GM23338 (cell line): Measurements from ENCODE around the gene HSF4. TPM values are rescaled to one million over a fixed set of nuclear protein-coding genes. Genes with fewer than 3 reads are reported as not detected.

Experiments used
- ATAC-seq: fragments of 200-7000 bp; cut with Tn5 transposase; 3 replicates; pipeline ENCODE4 v1.9.1; 2020
- DNase-seq: peaks from one replicate; pipeline ENCODE4 v3.0.0-alpha.2; 2015; ENCODE audit warnings: low spot score
- H2AFZ ChIP-seq: fragments of 200-600 bp; sonication (generic); 2 replicates; pipeline ENCODE4 v1.8.0; 2016; ENCODE audit warnings: antibody characterized with exemption, mild to moderate bottlenecking, moderate library complexity
- H3F3A ChIP-seq: fragments of 200-600 bp; sonication (generic); replicated peaks from 2 replicates; pipeline ENCODE4 v1.8.0; 2017; ENCODE audit warnings: antibody characterized with exemption, mixed run types, low read depth
- H3K27ac ChIP-seq: fragments of 200-600 bp; sonication (generic); 2 replicates; pipeline ENCODE4 v1.6.1; 2016; ENCODE audit warnings: low read depth
- H3K27me3 ChIP-seq: fragments of 200-600 bp; sonication (generic); 2 replicates; pipeline ENCODE4 v1.8.0; 2016; ENCODE audit warnings: mild to moderate bottlenecking, mixed run types, moderate library complexity; ENCODE audit not compliant: insufficient read depth
- H3K36me3 ChIP-seq: fragments of 200-600 bp; sonication (generic); 2 replicates; pipeline ENCODE4 v1.8.0; 2016; ENCODE audit warnings: mild to moderate bottlenecking; ENCODE audit not compliant: insufficient read depth
- H3K4me1 ChIP-seq: fragments of 200-600 bp; sonication (generic); 2 replicates; pipeline ENCODE4 v1.8.0; 2016; ENCODE audit warnings: mild to moderate bottlenecking, moderate library complexity; ENCODE audit not compliant: insufficient read depth
- H3K4me2 ChIP-seq: fragments of 200-600 bp; sonication (generic); 2 replicates; pipeline ENCODE4 v1.7.1; 2017; ENCODE audit warnings: mixed run types
- H3K4me3 ChIP-seq: fragments of 200-600 bp; sonication (generic); 2 replicates; pipeline ENCODE4 v1.6.1; 2016; ENCODE audit warnings: mixed run types
- H3K79me2 ChIP-seq: fragments of 200-600 bp; sonication (generic); replicated peaks from 2 replicates; pipeline ENCODE4 v1.8.0; 2017; ENCODE audit warnings: mild to moderate bottlenecking; ENCODE audit not compliant: insufficient read depth
- H3K9me2 ChIP-seq: fragments of 200-600 bp; sonication (generic); 2 replicates; pipeline ENCODE4 v1.8.0; 2017; ENCODE audit not compliant: insufficient read depth
- H4K20me1 ChIP-seq: fragments of 200-600 bp; sonication (generic); replicated peaks from 2 replicates; pipeline ENCODE4 v1.8.0; 2017; ENCODE audit warnings: mild to moderate bottlenecking; ENCODE audit not compliant: insufficient read depth
- H3K27ac Mint-ChIP-seq: 2 replicates; pipeline ENCODE4 v1.8.0; 2020; ENCODE audit warnings: inconsistent platforms, mild to moderate bottlenecking, moderate library complexity, mixed read lengths
- H3K27me3 Mint-ChIP-seq: 3 replicates; pipeline ENCODE4 v1.8.0; 2022; ENCODE audit warnings: low read depth, mild to moderate bottlenecking, moderate library complexity, mixed read lengths, inconsistent platforms; ENCODE audit not compliant: insufficient read depth, poor library complexity
- H3K36me3 Mint-ChIP-seq: 3 replicates; pipeline ENCODE4 v1.8.0; 2021; ENCODE audit warnings: low read depth, mild to moderate bottlenecking, inconsistent platforms, moderate library complexity, mixed read lengths
- H3K4me1 Mint-ChIP-seq: 3 replicates; pipeline ENCODE4 v1.8.0; 2020; ENCODE audit warnings: mild to moderate bottlenecking, inconsistent platforms, mixed read lengths
- H3K4me3 Mint-ChIP-seq: 3 replicates; pipeline ENCODE4 v1.8.0; 2021; ENCODE audit warnings: moderate library complexity, mild to moderate bottlenecking, inconsistent platforms, mixed read lengths
- H3K9me3 Mint-ChIP-seq: 3 replicates; pipeline ENCODE4 v1.8.0; 2020; ENCODE audit warnings: moderate library complexity, mild to moderate bottlenecking, inconsistent platforms, mixed read lengths
- CREB1 ChIP-seq: fragments of 250-450 bp; sonication (Bioruptor Pico); IDR thresholded peaks from 2 replicates; pipeline ENCODE4 v1.5.0; 2020; ENCODE audit warnings: low read depth, mild to moderate bottlenecking, moderate library complexity
- CTCF ChIP-seq, 2 experiments: fragments of 200-600 bp in 1 of 2; sonication (generic) in 1 of 2; conservative IDR thresholded peaks; 2 replicates each; pipeline versions ENCODE4 v1.5.1 to v1.6.1; 2016 to 2017; ENCODE audit warnings: antibody characterized with exemption in 2 of 2, low read depth in 2 of 2, mild to moderate bottlenecking in 2 of 2, moderate library complexity in 1 of 2
- EZH2 ChIP-seq: fragments of 200-600 bp; sonication (generic); IDR thresholded peaks from one replicate; pipeline ENCODE4 v1.8.0; 2017; ENCODE audit warnings: antibody characterized with exemption, mild to moderate bottlenecking, low read depth; ENCODE audit not compliant: unreplicated experiment
- EZH2phosphoT487 ChIP-seq: fragments of 200-600 bp; sonication (generic); IDR thresholded peaks from one replicate; pipeline ENCODE4 v1.8.1; 2018; ENCODE audit warnings: antibody characterized with exemption; ENCODE audit not compliant: unreplicated experiment
- JUNB ChIP-seq: IDR thresholded peaks from one replicate; pipeline ENCODE4 v1.6.1; 2016; ENCODE audit warnings: antibody characterized with exemption; ENCODE audit not compliant: unreplicated experiment
- NANOG ChIP-seq: IDR thresholded peaks from 2 replicates; pipeline ENCODE4 v1.6.1; 2016; ENCODE audit warnings: antibody characterized with exemption, borderline replicate concordance
- POLR2AphosphoS5 ChIP-seq: IDR thresholded peaks from 2 replicates; pipeline ENCODE4 v1.6.1; 2016; ENCODE audit warnings: antibody characterized with exemption, low read depth
- REST ChIP-seq: IDR thresholded peaks from one replicate; pipeline ENCODE4 v1.6.1; 2018; ENCODE audit warnings: antibody characterized with exemption; ENCODE audit not compliant: unreplicated experiment
- STAT1 ChIP-seq: IDR thresholded peaks from one replicate; pipeline ENCODE4 v1.6.1; 2016; ENCODE audit warnings: antibody characterized with exemption; ENCODE audit not compliant: unreplicated experiment
- ZNF114 ChIP-seq: fragments of 250-450 bp; sonication (Bioruptor Pico); IDR thresholded peaks from 2 replicates; pipeline ENCODE4 v1.5.0; 2020; ENCODE audit warnings: mild to moderate bottlenecking, moderate library complexity
- ZNF331 ChIP-seq: fragments of 250-450 bp; sonication (Bioruptor Pico); IDR thresholded peaks from 2 replicates; pipeline ENCODE4 v1.5.0; 2020; ENCODE audit warnings: low read depth, mild to moderate bottlenecking, moderate library complexity
- ZNF462 ChIP-seq: fragments of 250-450 bp; sonication (Bioruptor Pico); IDR thresholded peaks from 2 replicates; pipeline ENCODE4 v1.5.0; 2020; ENCODE audit warnings: mild to moderate bottlenecking, moderate library complexity
- polyA plus RNA-seq: library from polyadenylated mRNA; unstranded; fragments of >200 nt; fragmentation: Nextera tagmentation; extraction: Ambion mirVana; gene quantifications from 2 replicates; pipeline ENCODE4 v1.2.1, GENCODE V29; 2016
- total RNA-seq: library from RNA; depleted of rRNA; stranded (reverse); fragments of >200 nt; shearing (Covaris generic); gene quantifications from 2 replicates; pipeline ENCODE4 v1.2.3, GENCODE V29; 2014
- TF ChIP-seq, protein P1 (sequence below): IDR thresholded peaks from 2 replicates; pipeline ENCODE4 v1.6.1; 2016; ENCODE audit warnings: antibody characterized with exemption

HSF4 gene
- total and polyA plus RNA-seq, 2 experiments from 2014 or later = 0.19 to 1.3 TPM

DNA sequence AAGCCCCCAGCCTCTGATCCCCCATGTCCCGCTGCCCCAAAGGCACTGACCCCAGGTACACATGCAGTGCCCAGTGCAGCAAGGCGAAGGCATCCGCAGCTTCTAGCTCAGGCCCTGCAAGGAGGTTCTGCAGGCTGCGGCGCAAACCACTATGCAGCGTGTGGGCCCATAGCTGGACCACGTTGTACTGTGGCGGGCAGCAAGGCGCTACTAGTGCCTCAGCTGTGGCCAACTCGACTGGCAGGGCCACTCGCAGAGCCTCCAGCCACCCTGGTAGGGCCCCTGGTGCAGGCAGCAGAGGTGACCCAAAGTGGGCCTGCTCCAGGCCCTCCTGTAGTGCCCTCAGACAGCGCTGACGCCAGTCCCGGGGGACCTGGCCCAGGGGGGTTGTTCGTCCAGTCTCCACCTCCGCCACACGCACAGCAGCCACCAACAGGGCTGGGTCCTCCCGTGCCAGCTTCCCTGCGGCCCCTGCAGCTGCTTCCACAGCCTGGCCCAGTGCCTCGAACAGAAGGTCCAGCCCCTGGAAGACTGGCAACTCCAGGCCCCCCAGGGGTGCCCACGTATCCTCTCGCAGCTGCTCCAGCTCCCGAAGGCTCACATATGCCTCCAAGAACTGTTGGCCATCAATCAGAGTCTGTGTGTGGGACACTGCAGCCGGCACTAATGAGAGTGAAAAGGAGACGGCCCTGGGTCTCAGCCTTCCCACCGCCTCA lies 22.8 kb downstream of the HSF4 start:
- H3K4me3 ChIP-seq = no peak overlapping the region
- H3K4me3 Mint-ChIP-seq = no peak overlapping the region
- peaks cover 28% of the 10 kb centered on the region for H3K27me3 ChIP-seq
- ATAC-seq = no peak
- DNase-seq = no peak
- H4K20me1 ChIP-seq = no peaks in the 10 kb centered on the region
- no peak overlapping the region for H3K4me2 ChIP-seq
- no peaks in the 10 kb centered on the region; the same call in 2 of the 3 replicates for H3K36me3 Mint-ChIP-seq
- peaks cover 22% of the 10 kb centered on the region for H3K4me1 Mint-ChIP-seq
- no peaks in the 10 kb centered on the region; the same call in 2 of the 3 replicates for H3K9me3 Mint-ChIP-seq
- peaks cover 30% of the 10 kb centered on the region for H3K27me3 Mint-ChIP-seq
- TF ChIP-seq POLR2AphosphoS5 (no peak), STAT1 (no peak), REST (no peak), EZH2phosphoT487 (no peak), EZH2 (no peak), NANOG (no peak), CTCF (conservative IDR thresholded peaks at IDR 0.05; ENCODE audit: low read depth in 2 of 2) (no peak), ZNF114 (CRISPR knock-in tag) (no peak), ZNF331 (no peak), JUNB (no peak), CREB1 (CRISPR knock-in tag) (no peak), ZNF462 (no peak)
- TF ChIP-seq, protein P1, sequence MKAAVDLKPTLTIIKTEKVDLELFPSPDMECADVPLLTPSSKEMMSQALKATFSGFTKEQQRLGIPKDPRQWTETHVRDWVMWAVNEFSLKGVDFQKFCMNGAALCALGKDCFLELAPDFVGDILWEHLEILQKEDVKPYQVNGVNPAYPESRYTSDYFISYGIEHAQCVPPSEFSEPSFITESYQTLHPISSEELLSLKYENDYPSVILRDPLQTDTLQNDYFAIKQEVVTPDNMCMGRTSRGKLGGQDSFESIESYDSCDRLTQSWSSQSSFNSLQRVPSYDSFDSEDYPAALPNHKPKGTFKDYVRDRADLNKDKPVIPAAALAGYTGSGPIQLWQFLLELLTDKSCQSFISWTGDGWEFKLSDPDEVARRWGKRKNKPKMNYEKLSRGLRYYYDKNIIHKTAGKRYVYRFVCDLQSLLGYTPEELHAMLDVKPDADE = no peak
- H3K9me2 ChIP-seq = no peaks in the 10 kb centered on the region
- 0 out of 2 replicates have a peak, but pooled peaks cover 3% of the 10 kb centered on the region for H3F3A ChIP-seq
- no peak overlapping the region for H3K27ac Mint-ChIP-seq
- H2AFZ ChIP-seq = no peak overlapping the region
- H3K79me2 ChIP-seq = peaks cover 10% of the 10 kb centered on the region
- peaks cover 18% of the 10 kb centered on the region for H3K4me1 ChIP-seq
- H3K36me3 ChIP-seq = no peaks in the 10 kb centered on the region
- H3K27ac ChIP-seq = no peak overlapping the region
